HG03097 (cell line): ENCODE results near the gene SAMD4A.

Experiments used
- ATAC-seq: cut with Tn5 transposase; IDR thresholded peaks from one replicate; pipeline ENCODE4 v1.9.1; 2021; ENCODE audit not compliant: unreplicated experiment, low FRiP score

Gene SAMD4A

GRCh38 chr14:54629635-54630360 lies 62.9 kb downstream of the SAMD4A start:
- ATAC-seq: no peak

- no peak for ATAC-seq
These were observed 64.1 kb downstream of the SAMD4A start for GRCh38 chr14:54631016-54631415.

- ATAC-seq: no peak
These were observed 65.5 kb downstream of the SAMD4A start for GRCh38 chr14:54632452-54632851.

GRCh38 chr14:54633076-54633475 lies 66.1 kb downstream of the SAMD4A start:
- no peak for ATAC-seq

- no peak for ATAC-seq
These were observed 70.6 kb downstream of the SAMD4A start for GRCh38 chr14:54637270-54638134.

GRCh38 chr14:54638135-54638446 lies 71.2 kb downstream of the SAMD4A start:
- ATAC-seq: no peak

GRCh38 chr14:54639611-54640010 lies 72.7 kb downstream of the SAMD4A start:
- ATAC-seq: no peak

- ATAC-seq: no peak
These were observed 73.6 kb downstream of the SAMD4A start for GRCh38 chr14:54640506-54640905.

- ATAC-seq: no peak
These were observed 75.2 kb downstream of the SAMD4A start for GRCh38 chr14:54642121-54642520.

GRCh38 chr14:54642801-54643695 lies 76.1 kb downstream of the SAMD4A start:
- ATAC-seq: no peak

GRCh38 chr14:54643696-54644176 lies 76.8 kb downstream of the SAMD4A start:
- no peak for ATAC-seq

GRCh38 chr14:54645639-54646038 lies 78.7 kb downstream of the SAMD4A start:
- ATAC-seq: no peak

- ATAC-seq: no peak
These were observed 79.7 kb downstream of the SAMD4A start for GRCh38 chr14:54646626-54647025.

- no peak for ATAC-seq
These were observed 80.5 kb downstream of the SAMD4A start for GRCh38 chr14:54647378-54647777.

- ATAC-seq: no peak
These were observed 82.1 kb downstream of the SAMD4A start for GRCh38 chr14:54649056-54649455.

GRCh38 chr14:54650331-54650958 lies 83.5 kb downstream of the SAMD4A start:
- ATAC-seq: no peak

GRCh38 chr14:54650959-54651351 lies 84.0 kb downstream of the SAMD4A start:
- no peak for ATAC-seq

GRCh38 chr14:54651649-54652048 lies 84.7 kb downstream of the SAMD4A start:
- ATAC-seq: no peak

- ATAC-seq: no peak
These were observed 85.3 kb downstream of the SAMD4A start for GRCh38 chr14:54652188-54652587.

GRCh38 chr14:54652605-54653052 lies 85.7 kb downstream of the SAMD4A start:
- no peak for ATAC-seq
